IPS DF 4.7 (cell line): Measurements from ENCODE around the gene CDSN.

ENCODE experiments used
- DNase-seq: peaks from one replicate; pipeline ENCODE4 v3.0.0-alpha.2; 2013; ENCODE audit warnings: low spot score; ENCODE audit errors: extremely low read depth

Gene CDSN

DNA sequence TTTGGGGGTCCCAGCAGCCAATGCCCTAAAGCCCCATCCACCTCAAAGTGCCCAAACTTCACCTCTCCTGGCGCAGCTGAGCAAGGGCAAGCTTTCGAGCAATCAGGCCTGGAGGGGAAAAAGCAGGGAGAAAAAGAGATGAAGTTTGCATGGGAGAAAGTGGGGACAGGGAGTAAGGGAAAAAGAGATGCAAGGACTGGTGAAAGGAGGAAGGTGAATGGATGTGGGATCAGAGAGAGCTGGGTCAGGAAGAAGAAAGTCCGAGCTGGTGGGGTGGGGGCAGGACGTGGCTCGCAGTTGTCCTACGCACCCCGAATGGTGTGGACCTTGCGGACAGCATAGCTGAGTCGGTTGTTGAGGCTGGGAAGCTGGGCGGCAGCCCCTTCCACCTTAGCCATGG lies 25.1 kb upstream of the CDSN start:
- no peak for DNase-seq

DNA sequence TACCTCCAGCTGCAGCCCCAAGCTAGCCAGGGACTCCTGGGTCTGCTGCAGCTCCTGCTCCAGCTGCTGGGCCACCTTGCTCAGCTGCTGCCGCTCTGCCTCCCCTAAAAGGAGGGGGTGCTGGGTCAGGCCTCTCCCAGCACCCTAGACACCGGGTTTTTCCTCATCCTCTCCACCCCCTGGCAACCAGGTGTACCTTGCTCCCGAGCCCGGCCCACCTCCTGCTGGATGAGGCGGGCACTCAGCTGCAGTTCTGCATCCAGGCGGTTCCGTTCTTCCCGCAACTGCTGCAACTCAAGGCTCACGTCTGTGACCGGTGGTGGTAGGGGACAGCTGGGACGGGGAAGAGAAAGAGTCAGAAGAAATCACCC lies 24.7 kb upstream of the CDSN start:
- DNase-seq = no peak

DNA sequence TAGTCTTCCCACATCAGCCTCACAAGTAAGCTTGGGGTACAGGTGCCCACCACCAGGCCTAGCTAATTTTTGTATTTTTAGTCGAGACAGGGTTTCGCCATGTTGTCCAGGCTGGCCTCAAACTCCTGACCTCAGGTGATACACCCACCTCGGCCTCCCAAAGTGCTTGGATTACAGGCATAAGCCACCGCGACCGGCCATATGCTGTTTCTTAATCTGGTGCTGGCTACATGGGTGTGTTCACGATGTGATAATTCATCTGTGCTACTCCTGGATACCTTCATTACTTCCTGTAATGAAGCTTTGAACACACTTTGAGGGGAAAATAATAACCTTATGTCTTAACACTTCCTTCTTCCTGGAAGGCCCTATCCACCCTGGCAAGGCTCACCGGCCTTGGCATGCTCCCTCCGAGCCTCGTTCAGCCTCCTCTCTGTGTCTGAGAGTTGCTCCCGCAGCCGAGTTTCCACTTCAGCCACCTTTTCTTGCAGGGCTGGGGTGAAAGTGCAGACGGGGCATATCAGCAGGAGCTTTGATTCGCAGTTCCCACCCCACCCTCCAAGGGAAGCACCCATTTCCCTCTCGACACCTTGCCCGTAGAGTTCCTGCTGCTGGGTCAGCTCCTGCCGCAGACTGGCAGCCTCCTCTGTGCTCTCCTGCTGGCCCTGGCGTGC lies 24.2 kb upstream of the CDSN start:
- no peak for DNase-seq

DNA sequence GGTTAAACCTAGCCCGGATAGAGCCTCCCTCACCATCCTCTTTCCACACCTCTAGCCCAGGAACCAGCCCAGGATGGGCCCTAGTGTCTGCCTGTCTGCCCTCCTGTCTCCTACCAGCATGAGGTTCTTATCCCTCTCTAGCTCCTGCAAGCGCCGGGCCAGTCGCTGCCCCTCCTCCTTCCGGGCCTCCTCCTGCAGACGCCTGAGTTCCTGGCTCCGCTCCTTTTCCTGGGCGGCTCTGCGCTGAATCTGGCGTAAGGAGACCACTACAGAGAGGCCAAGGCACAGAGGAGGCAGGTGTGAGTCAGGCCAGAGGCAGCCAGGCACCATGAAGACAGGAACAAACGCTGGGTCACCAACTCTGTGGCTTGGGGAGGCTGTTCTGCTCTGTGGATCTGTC lies 22.9 kb upstream of the CDSN start:
- no peak for DNase-seq

DNA sequence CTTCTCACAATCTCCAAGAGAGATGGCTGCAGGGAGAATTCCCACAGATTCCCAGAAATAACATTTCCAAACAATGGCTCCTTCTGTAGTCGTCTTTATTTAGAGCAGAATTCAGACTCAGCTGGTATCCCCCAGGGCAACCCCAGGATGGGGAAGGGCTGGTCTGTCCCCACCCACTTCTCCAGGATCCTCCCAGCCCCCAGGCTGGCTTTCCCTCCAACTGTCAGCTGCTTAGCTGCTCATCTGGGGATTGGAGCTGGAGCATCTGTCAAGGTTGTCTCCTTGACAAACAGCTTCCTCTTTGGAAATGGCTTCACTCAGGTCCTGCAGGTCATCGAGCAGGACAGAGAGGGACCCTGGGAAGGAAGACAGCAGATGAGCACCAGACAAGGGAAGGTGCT lies 22.1 kb upstream of the CDSN start:
- DNase-seq = no peak

DNA sequence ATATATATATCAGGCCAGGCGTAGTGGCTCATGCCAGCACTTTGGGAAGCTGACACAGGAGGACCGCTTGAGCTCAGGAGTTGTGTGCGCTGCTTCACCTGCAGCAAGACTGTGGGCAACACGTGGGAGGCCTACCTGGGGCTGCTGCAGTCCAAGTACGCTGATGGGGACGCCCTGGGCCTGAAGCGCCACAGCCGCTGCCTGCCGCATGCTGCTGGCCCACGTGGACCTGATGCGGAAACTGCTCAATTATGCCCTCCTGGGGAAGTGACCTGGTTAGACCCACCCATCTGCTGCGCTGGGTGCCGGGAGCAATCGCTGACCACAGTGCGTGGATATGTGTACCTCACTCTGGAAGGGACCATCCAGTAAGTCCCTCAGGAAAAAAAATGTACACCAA lies 20.4 kb upstream of the CDSN start:
- no peak for DNase-seq

DNA sequence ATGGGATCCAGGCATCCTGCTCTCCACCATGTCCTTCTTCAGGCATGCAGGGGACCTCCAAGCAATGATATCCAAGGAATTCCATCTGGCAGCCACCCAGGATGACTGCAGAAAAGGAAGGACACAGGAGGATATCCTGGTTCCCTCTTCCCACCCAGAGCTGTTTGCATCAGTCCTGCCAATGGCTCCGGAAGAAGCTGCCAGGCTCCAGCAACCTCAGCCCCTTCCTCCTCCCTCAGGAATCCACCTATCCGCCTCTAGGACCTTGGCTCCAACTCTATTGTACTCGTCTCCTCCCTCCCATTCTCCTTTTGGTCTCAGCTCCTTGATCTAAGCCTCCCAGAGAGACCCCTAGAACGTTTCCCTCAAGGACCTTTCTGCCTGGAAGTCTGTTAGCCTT lies 19.4 kb upstream of the CDSN start:
- no peak for DNase-seq

DNA sequence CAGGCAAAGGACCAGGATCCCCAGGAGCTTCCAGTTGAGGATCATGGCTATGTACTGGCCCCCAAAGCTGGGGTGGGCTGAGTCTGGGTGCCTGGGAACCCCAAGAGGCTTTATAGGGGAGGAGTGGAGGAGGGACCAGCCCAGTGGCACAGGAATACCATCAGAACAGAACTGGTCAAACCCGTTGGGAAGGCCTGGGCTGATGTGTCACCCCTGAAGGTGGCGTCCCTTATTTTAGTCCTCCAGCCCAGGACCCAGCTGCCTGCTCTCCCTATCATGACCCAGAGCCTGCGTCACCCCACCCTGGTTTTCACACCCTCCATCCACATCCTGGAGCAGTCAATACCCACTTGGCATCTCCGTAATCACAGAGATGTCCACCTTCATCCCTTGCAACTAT lies 18.7 kb upstream of the CDSN start, which contains the start of gene PSORS1C2:
PSORS1C2 (minus strand) TSS at position 85 of the 400 bp plus-strand sequence; CDS start at position 45, 40 bp downstream.
- DNase-seq = no peak

DNA sequence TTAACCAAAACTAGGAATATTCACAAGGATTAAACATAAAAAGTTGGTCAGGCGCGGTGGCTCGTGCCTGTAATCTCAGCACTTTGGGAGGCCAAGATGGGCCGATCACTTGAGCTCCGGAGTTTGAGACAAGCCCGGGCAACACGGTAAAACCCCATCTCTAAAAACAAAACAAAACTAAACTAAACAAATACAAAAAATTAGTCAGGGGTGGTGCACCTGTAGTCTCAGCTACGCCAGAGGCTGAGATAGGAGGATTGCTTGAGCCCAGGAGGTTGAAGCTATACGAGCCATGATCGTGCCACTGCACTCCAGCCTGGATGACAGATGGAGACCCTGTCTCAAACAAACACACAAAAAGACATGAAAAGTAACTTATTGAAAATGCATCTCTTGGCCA lies 15.5 kb upstream of the CDSN start:
- DNase-seq = no peak

DNA sequence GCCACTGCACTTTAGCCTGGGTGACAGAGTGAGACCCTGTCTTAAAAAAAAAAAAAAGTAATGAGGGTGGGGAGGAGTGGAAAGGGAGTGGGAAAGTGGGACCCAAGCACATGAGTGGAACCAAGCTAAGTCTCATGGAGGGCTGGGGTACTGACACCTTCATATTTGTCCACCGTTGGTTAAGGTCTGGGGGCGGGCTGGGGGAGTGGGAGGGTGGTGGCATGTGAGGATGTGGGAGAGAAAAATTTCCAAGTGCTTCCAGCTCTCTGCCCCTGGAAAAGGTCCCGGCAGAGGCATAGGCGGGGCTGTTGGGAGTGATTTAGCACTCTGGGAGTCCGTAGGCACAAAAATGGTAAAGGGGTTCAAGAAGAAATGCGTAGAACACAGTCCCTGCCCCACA lies 12.6 kb upstream of the CDSN start:
- DNase-seq = no peak

DNA sequence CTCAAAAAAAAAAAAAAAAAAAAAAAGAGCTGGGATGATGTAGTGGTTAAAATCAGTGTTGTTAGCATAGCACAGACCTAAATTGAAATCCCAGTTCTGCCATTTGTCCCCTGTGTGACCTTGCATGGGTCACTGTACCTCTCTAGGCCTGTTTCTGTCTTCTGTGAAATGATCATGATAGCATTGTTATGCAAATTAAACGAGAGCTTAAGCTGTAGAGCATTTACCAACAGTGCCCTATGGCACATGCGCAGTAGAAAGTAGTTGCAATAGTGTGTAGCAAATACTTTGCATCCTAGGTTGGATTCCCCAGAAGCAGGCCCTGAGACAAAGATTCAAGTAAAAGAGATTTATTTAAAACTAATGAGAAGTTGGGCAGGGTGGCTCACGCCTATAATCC lies 11.3 kb upstream of the CDSN start:
- DNase-seq = no peak

DNA sequence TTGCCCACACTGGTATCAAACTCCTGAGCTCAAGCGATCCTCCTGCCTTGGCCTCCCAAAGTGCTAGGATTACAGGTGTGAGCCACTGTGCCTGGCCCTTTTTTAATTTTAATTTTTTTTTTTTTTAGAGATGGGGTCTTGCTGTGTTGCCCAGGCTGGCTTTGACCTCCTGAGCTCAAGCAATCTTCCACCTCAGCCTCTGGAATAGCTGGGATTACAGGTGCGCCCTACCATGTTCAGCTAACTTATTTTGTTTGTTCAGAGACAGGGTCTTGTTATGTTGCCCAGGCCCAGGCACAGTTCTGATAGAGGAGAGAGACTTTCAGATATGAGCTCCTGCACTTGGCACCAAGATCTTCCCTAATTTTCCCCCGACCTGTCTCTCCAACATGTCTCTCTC lies 10.5 kb upstream of the CDSN start:
- no peak for DNase-seq

DNA sequence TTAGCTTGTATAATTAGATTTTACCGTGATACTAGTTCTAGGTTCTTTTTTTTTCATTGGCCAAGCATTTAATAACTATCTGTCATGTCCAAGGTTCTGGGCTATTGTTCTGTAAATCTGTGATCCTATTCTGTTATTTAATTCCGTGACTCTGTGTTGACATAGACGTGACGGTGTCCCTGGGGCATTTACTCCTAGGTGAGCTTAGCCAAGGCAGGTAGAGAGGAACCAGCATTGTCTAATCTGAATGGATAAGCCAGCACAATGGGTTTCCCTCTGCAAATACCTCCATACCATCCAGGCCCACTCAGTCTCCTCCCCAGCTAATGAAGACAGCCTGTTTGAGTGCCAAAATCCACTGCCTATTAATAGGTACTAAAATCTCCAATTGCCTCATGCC lies 8.9 kb upstream of the CDSN start:
- DNase-seq = no peak

DNA sequence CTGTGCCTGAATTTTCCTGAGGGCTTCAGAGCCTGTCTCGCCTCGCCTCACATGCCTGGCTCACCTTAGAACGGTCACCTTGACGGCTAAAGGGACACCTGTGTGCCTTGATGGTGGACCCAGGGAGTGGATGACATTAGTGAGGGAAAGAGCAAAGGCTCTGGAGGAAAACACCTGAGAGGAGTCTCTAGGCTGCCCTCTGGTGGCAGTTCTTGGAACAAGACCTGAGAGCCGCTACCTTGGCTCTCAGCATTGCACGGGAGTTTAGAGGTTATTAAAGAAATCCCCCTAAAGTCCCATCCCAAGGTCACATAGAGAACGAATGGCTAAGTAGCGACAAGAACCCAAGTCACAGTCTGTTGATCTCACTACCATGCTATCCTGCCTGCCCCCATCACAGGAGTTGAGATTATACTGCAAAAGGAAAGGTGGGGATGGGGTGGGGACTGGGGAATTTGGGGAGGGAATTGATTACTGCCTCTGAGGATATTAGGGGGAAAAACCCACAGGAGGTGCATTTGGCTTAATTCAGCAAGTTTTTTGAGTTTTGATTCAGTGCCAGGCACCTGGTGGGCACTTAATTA lies 7.9 kb upstream of the CDSN start:
- no peak for DNase-seq

DNA sequence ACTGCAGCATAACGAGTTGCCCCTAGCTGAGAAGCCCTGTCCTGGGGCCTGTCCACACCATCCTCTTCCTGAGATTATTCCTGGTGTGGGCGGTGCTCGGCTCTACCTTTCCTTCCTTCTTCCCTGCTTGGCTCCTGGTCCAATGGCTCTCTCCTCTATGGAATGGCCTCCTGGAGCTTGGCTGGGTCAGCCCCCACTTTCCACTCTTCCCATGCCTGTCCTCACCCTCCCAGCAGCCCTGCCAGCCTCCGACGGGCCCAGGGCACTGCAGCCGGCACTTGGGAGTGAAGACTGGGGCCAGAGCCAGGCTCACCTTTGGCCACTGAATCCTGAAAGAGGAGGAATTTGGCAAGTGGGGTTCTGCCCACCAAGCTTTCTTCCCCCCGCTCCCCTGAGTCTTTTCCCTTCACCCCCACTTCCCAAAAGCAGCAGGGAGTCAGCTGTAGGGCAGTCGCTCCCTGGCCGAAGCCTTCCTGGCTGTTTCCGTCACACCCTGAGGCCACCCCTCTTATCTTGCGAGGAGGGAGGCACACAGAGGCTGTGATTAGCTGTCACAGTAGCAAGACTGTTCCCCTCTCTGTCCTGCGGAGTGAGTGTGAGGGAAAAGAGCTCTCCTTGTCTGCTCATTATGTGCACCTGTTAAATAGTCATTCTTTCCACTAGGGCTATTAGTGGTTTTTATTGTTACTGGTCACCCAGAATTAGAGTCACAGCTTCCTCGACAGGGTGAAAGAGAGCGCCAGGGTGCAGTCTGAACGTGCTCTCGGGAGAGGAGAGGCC lies 6.3 kb upstream of the CDSN start:
- no peak for DNase-seq

DNA sequence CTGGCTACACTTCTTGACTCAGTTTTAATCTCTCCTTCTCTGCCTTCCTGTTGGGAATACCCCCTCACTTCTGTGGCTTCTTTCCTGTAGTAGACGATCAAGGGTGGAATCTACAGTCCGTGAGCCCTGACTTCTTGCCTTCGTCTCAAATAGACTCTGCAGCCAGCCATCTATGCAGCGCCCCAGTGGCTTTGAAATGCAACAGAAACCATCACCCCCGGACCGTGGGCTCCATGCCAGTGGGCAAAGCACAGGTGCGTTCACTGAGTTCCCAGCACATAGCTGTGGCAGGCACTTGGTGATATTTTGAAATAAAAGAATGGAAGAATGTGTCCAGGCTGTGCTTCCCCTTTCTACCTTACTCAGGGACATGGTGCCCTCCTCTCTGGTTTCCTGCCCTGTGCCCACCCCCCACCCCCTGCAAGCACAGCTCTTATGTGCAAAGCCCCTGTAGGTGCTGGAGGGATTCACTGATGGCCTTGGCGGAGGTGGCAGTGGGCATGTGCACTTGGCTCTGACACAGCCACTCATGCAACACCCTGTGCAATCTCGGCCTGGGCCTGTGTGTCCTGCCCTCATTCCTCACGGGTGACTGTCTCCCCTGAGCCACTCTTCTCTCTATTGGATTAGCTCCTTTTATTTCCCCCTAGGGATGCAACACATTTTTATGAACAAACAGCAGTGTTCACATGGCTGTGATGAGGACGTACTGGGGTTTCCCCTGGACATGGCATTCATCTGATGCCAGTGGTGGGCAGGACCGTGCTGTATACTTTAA lies 5.5 kb upstream of the CDSN start:
- no peak for DNase-seq

DNA sequence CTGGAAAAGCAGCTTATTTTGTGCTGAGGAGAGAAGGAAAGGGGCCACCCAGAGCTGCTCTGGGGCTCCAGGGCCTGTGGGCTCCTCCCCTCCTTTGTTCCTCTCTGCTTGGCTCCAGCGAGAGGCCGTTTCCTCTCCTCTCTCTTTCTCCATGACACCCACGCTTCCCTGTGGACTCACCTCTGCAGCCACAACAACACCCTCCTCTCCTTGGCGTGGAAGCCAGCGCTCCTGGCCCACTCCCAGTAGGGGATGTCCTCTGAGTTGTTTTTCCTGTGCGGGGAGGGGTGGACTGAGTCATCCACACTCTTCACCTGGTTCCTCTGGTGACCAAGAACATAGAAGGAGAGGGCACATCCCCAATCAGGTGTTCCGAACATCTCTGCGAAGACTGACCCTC lies 4.9 kb upstream of the CDSN start:
- DNase-seq = no peak

DNA sequence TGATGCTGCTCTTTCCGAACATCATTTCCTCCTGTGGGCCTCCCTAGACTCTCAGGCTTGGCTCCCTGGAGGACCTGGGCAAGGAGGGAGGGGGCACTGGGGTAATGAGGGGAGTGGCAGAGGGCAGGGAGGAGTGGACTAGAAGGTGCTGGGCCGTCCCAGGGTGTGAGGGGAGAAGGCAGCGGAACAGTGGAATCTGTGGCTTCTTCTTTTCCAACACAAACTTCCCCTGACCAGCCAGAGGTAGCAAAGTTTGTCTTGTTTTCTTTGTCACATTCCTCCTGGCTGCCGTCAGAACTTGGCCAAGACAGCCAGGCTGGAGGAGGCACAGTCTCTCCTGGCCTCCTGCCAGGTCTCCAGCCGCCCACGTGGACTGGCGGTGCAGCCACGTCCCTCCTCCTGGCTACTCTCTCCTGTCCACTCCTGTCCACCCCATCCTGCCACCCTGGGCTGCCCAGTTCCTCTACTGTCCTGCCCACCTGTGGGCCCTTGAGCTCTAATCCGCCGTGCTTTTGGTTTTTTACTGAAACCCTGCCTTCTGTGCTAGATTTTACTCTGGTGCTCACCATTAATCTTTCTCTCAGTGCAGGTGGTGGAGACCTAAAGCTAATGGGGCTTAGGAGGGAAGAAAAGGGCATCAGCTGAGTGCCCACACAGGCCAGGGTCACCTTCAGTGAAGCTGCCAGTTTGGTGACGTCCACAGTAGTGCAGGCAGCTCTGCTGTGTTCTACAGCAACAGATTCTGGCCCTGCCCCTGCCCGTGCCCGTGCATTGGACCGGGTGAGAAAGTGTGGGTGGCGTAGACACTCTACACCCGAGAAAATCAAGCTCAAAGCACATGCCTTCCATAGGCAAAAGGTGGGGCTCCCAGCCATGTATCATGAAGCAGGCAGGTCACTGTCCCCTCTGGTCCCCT lies 2.8 kb upstream of the CDSN start:
- no peak for DNase-seq

DNA sequence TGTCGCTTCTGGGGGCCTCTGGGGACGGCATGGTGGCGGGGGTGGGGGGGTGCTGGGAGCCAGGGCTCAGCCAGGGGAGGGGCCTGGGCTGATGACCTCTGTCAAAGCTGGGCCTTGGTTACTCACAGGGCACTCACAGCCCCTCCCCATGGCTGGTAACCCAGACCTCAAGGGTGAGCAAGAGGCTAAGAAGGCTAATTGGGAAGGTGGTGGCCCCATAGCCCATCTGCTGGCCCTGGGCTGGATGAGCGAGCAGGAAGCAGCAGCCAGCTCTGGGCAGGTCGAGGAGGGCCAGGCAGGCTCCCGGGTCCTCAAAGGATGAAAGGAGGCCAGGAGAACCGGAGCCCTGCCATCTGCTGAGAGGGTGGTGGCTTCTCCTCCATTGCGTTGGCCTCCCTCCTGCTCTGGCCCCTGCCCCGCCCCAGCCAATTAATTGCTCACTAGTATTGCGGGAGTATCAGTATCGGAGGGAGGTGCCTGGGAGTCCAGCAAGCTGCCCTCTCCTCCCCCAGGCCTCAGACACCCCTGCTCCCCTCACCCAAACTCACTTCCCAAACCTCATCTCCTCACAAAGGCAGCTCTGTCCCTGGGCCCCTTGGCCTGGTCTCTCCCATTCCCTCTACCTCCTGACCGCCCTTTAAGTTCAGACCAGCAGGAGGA lies 1.0 kb upstream of the CDSN start:
- DNase-seq = no peak

DNA sequence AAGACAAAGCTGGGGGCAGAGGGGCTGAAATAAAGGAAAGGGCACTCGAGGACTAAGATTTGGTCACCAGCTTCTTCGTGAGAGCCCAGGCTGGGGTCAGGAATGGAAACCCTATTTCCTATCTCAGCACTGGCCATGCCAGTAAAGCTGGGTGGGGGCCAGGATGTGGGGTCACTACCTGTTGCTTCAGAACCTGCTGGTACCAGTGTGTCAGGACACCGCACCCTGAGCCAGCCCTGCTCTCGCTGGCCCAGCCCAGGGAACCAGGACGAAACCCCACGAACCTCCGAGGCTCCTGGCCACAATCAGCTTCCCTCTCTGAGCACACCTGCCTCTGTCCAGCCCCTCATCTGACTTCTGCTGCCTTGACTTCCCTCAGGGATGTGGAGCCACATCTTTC lies 2.1 kb downstream of the CDSN start:
- DNase-seq = no peak
